ENCODE results near the gene ATAD5.

DNA sequence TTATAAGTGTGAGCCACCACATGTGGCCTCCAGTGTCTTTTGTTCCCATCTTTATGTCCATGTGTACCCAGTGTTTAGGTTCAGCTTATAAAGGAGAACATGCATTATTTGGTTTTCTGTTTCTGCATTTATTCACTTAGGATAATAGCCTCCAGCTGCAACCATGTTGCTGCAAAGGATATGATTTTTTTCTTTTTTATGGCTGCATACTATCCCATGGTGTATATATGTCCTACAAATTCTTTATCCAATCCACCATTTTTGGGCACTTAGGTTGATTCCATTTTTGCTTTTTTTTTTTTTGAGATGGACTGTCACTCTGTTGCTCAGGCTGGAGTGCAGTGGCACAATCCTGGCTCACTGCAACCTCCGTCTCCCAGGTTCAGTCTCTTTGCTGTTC, 32.9 kb downstream of the ATAD5 start:
- TF ChIP-seq, protein P1, sequence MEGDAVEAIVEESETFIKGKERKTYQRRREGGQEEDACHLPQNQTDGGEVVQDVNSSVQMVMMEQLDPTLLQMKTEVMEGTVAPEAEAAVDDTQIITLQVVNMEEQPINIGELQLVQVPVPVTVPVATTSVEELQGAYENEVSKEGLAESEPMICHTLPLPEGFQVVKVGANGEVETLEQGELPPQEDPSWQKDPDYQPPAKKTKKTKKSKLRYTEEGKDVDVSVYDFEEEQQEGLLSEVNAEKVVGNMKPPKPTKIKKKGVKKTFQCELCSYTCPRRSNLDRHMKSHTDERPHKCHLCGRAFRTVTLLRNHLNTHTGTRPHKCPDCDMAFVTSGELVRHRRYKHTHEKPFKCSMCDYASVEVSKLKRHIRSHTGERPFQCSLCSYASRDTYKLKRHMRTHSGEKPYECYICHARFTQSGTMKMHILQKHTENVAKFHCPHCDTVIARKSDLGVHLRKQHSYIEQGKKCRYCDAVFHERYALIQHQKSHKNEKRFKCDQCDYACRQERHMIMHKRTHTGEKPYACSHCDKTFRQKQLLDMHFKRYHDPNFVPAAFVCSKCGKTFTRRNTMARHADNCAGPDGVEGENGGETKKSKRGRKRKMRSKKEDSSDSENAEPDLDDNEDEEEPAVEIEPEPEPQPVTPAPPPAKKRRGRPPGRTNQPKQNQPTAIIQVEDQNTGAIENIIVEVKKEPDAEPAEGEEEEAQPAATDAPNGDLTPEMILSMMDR (optimal IDR thresholded peaks at IDR 0.05 in 1 of 3, IDR thresholded peaks at IDR 0.05 in 1 of 3, conservative IDR thresholded peaks at IDR 0.05 in 1 of 3; ENCODE audit: extremely low read depth in 1 of 3, insufficient read depth in 2 of 3, low read length in 3 of 3) = no peak
- TF ChIP-seq EZH2 (IDR thresholded peaks at IDR 0.05; ENCODE audit: low read length) = no peak
